ENCODE measurements around the gene KIF16B.
"Not testable (repeated sequence)": the region's sequence is repeated elsewhere in the genome, so short reads cannot be mapped to it uniquely, and the experiment has no call there.

KIF16B gene

DNA sequence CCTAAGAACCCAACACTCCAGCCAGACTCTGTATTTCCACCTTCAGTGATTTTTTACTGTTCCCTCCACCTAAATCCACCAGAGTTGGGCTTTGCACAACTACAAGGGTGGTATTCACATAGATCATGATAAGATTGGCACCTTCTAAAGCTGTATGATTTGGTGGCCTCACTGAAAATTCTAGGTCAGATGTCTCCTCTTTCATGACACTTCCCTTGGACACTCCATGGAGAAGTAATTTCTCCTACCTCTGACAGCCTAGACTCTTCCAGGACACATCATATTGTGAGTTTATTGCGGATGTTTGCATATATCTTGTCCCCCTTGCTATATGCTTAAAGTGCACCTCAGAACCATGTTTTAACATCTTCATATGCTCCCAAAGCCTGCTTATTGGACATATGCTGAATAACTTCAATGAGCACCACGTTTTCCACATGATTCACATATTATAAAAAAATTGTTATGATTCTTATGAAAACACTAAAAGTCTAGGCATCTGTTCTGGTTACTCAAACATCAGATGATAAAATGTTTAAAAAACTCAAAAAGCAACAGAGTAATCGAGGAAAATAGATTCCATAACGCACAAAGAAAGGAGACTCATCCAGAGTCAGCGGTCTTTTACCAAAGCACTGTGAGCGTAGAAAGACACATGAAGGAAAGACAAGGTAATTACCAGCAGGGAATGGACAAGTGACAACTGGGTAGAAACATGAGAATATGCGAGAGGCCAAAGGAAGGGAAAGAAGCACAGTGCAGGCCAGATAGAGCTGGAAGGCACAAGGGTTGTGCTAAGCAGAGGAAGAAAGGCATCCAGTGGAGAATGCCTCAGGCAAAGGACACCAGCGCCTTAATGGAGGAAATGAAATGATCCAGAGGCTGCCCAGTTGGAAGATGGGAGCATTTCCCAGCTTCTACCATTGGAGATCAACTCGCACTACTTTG lies 46.5 kb downstream of the KIF16B start:
- in situ Hi-C loops (cut with MboI; ENCODE audit: low sequenced_read_pairs), result no loop called here

DNA sequence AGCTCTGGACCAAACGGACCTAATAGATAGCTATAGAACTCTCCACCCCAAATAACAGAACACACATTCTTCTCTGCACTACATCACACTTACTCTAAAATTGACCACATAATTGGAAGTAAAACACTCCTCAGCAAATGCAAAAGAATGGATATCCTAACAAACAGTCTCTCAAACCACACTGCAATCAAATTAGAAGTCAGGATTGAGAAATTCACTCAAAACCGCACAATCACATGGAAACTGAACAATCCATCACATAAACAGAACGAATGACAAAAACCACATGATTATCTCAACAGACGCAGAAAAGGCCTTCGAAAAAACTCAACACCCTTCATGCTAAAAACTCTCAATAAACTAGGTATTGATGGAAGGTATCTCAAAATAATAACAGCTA lies 50.6 kb downstream of the KIF16B start:
- in situ Hi-C loops (cut with MboI; ENCODE audit: low sequenced_read_pairs), result not testable (repeated sequence)

DNA sequence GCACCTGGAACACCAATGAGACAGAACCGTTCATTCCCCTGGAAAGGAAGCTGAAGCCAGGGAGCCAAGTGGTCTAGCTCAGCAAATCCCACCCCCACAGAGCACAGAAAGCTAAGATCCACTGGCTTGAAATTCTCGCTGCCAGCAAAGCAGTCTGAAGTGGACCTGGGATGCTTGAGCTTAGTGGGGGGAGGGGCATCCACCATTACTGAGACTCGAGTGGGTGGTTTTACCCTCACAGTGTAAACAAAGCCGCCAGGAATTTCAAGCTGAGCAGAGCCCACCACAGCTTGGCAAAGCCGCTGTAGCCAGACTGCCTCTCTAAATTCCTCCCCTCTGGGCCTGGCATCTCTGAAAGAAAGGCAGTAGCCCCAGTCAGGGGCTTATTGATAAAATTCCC lies 53.1 kb downstream of the KIF16B start:
- in situ Hi-C loops (cut with MboI; ENCODE audit: low sequenced_read_pairs), result no loop called here

DNA sequence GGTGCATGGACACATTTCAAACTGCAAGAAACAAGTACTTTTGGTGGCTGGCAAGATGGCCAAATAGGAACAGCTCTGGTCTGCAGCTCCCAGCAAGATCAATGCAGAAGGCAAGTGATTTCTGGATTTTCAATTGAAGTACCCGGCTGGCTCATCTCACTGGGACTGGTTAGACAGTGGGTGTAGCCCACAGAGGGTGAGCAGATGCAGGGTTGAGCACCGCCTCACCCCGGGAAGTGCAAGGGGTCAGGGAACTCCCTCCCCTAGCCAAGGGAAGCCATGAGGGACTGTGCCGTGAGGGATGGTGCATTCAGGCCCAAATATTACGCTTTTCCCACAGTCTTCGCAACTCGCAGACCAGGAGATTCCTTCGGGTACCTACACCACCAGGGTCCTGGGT lies 53.6 kb downstream of the KIF16B start:
- in situ Hi-C loops (cut with MboI; ENCODE audit: low sequenced_read_pairs), result not testable (repeated sequence)

DNA sequence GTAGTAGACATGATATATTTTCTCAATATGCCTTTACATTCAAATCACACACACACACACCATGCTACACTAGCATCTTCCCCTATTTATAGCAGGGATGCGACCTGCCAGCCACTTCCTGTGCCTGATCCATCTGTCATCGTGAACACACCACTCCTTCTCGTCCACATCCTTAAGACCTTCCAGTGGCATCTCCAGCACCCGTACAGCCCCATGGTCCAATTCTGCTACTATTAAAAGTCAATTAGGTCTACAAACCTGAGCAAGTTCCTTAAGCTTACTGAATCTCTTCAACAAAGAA lies 54.5 kb downstream of the KIF16B start:
- in situ Hi-C loops (cut with MboI; ENCODE audit: low sequenced_read_pairs), result no loop called here

DNA sequence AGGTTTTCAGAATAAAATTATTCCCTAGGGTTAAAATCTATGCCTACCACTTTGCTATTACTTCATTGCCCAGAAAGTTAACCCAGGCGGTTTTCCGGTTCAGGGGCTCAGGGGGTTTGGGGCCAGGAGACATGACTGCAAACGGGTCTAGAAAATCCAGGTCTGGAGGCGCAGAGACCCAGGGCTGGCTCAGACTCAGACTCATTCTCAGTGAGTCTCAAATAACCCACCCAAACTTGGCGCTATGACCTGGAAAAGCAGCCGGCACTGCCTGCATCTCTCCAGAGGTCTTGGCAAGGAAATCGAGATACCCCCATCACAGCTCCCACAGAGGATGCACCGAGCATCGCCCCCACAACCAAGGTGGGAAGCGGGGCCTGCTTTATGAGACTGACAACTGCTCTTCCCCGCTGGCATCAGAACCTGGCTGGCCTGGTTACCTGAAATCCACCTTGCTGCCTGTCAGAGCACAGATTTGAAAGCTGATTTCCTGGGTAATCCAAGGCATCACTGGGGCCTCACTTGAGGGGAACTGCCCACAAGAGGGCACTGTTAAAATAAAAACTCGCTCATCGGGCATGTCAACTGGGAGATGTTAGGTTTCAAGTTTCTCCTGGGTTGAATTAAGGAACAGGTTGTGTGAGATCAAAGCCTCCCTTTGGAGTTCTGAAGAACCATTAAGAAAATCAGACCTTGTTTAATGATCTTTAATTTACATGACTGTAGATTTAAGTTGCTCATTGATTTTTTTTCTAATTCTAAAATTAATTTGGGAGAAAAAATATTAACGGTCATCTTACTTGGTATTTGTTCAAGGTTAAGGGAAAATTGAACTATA lies 55.1 kb downstream of the KIF16B start:
- in situ Hi-C loops (cut with MboI; ENCODE audit: low sequenced_read_pairs), result no loop called here

DNA sequence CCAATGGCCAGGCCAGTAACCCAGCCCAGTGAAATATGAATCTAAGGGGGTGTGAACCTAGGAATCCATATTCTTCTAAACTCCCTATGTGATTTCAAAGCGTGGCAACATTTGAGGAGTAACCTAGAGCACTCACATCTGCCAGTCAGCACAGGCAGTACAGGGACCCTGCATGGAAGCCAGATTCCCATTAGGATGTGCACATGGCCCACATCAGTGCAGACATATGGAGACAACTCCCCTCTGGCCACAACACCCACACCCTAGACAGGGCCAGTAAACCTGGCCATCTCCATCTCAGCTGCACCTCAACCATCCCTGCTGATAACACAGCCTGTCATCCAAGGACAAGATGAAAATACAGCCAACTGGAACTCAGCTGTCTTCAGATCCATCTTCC lies 56.5 kb downstream of the KIF16B start:
- in situ Hi-C loops (cut with MboI; ENCODE audit: low sequenced_read_pairs), result no loop called here

DNA sequence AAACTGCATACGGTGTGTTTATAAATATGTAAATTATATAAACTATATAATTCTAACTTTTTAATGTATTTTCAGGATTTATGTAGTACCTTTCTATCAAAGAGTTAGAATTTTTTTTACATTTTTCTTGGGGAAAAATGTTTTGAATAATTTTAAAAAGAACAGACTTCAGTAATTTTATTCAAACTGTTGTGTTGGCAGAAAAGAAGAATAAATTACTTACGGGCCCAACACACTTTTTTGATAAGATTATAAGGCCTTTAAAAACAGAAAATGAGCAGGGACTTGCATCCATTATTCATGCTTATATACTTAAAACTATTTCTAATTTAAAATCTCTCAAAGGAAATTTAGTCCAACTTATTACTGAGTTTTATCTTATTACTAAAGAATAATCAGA lies 58.2 kb downstream of the KIF16B start:
- in situ Hi-C loops (cut with MboI; ENCODE audit: low sequenced_read_pairs), result no loop called here

DNA sequence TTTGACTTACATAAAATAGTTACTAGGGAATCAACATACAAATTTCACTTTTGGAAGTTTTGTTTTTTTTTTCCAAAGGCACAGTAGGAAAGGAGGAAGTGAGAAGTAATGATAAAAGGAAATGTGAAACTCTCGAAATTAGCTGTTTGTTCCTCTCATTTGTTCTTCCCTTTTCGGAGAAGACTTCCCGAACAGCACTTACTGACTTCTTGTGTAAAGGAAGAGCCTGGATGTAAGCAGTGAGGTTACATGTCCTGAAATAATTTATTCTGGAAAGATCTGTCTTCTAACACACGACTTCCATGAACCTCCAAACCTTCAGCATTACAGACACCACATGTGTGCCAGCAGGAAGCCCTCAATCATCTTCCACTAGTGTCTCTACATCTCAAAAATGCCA lies 59.1 kb downstream of the KIF16B start:
- in situ Hi-C loops (cut with MboI; ENCODE audit: low sequenced_read_pairs), result no loop called here

DNA sequence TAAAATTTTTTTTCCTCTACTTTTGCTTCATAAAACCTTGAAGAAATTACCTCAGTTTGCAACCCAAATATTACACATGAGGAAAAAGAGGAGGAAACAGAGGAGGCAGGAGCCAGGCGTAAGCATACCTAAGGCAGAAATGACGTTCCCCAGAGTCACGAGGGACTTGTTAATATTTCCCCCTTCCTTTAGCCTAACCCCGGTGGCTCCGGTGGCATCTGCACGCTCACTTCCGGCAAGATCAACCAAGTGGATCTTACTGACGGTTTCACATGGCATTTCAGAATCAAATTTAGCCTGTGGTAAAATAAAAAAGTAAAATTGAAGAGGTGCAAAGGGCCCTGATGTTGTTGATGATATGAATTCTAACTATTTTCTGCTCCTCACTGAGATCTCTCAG lies 67.4 kb downstream of the KIF16B start:
- in situ Hi-C loops (cut with MboI; ENCODE audit: low sequenced_read_pairs), result no loop called here

DNA sequence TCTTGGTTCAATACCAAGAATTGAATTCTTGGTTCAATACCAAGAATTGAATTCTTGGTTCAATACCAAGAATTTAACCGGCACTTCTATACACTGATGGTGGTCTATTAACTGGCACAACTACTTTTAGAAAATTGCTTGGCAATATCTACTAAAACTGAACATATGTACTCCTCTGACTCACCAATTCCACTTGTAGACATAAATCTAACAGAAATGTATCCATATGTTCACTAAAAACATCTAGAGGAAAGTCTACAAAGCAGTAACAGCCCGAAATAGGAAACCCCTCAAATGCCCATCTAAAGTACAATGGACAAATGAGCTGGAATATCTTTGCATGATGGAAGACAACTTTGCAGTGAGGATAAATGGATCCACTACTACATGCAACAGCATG lies 71.9 kb downstream of the KIF16B start:
- in situ Hi-C loops (cut with MboI; ENCODE audit: low sequenced_read_pairs), result no loop called here

DNA sequence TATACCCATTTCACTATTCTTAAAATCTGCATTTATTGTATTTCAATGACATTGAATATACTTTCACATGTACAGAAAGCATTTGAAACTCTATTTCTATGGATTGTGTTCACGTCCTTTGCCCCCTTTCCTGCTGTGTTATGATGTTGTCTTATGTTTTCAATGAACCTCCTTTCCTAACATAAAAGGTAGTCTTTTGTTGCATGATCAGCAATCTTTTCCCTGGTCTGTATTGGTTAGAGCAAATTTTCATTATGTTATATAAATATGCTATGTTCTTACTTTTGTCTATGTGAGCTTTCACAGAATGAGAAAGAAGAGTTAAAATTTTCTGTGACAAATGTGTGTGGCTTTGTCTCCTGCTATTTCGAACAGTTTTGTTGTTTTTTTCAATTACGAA lies 73.1 kb downstream of the KIF16B start:
- in situ Hi-C loops (cut with MboI; ENCODE audit: low sequenced_read_pairs), result no loop called here

DNA sequence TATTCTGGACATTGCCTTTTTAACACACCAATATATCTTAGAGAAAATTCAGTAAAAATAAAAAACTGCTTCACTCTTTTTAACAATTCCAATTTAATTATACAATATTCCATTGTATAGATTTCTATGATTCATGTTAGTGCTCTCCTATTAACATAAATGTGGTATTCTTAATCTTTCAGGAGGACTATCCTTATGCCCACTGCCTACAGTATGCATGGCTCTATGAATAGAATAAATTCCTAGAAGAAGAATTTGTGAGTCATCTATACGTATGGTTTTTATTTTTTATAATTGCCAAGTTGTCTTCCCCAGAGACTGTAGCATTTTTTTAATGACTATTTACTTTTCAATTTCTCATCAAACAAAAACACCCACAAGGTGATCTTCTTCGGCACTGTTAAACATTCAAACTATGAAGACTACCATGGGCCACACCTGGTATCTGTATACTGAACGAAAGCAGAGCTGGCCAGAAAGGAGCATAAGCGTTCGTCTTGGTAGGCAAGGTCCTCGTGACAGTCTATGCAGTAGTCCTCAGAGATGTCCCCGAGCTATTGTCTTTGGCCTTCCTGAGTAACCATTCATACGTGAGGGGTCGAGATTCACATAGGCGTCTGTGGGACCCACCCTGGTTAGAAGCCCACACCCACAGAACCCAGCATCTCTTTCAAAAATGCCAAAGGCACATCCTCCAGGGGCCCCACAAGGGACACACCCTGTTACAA lies 74.6 kb downstream of the KIF16B start:
- in situ Hi-C loops (cut with MboI; ENCODE audit: low sequenced_read_pairs), result no loop called here

DNA sequence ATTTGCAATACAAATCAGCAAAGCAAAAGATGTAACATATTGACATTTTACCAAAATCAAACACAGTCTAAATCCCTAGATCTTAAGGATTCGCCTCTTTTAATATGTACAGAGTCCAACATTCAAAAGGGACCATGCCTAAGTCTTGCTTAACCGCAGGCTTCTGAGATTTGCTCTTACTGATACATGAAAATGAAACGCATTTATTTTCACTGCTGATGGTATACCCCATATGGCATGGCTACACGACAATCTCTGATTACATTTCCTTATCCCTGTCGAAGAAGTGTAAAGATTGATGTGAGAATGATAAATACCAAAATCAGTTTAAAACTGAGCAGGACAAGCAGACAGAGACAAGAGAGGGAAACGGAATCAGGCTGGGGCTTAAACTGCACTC lies 75.4 kb downstream of the KIF16B start:
- in situ Hi-C loops (cut with MboI; ENCODE audit: low sequenced_read_pairs), result no loop called here

DNA sequence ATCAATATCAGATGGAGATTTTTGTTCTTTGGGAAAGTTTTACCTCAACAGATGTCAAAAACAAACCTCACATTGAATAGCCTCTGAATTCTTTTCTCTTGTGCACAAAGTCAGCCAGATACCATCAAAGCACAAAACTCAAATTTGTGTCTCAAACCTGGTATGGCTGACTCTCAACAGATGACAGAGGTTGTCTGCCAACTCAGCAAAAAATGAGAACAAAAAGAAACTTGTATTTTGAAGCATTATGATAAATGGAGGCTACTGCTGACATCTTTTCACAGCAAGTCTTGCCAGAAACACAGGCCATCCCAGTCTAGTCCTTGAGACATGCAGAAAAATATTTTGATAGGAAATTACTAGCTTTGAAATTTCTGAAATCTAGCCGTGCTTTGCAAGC lies 79.8 kb downstream of the KIF16B start:
- in situ Hi-C loops (cut with MboI; ENCODE audit: low sequenced_read_pairs), result no loop called here

DNA sequence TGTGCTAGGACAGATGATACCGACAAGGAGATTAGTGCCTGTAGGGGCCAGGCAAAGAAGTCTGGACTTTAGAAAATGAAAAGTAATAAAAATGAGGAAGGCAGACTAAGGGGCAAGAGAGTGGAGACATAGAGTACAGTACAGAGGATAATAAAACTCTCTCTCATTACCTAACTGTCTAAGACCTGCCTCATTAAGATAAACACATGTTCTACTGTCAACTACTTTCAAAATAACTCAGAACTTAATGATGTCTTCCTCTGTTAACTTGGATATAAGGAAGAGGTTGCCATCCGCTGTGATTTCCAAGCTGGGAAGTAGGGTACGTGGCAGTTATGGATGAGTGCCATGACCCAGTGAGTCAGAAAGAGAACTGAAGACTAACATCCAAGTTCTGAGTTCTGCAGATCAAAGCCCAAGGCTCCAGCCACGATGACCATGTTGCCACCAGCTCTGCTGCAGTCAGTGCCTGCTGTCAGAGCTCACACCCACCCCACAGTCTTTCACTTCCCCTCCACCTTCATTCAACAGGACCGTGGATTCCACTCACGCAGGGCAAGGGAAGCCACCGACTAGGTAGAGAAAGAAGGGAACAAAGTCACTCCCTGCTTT lies 81.8 kb downstream of the KIF16B start:
- in situ Hi-C loops (cut with MboI; ENCODE audit: low sequenced_read_pairs), result no loop called here

DNA sequence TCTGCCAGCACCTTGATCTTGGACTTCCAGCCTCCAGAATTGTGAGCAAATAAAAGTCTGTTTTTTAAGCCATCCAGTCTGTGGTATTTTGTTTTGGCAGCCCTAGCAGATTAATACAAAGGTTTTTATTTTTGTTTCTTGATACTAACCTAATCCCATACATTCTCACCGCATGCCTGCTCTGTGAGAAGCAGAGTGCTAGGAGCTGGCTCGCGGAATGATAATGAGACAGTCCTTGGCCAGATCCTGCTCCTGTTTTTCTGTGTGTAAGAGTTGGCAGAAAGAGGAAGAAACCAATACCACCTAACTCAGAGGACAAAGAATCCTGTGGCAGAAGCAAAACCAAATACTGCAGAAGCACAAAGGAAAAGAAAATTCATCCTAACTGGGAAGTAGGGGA lies 82.6 kb downstream of the KIF16B start:
- in situ Hi-C loops (cut with MboI; ENCODE audit: low sequenced_read_pairs), result no loop called here

DNA sequence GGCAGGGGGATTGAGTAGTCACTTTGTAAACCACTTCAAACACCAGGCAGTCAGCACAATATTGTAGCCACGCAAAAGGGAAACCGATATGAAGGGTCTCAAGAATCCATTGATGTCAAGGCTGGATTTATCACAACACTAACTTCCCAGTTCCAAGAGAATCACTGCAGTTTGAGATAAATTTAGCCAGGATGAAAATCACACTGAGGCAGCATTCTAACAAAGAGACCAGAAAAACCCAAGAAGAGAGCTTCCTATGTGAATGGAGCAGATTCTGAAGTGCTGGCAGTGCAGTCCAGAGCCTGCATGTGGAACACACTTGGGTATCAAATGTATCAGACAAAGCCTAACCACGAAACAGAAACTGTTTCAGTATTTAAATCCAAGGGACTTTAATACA lies 84.6 kb downstream of the KIF16B start:
- in situ Hi-C loops (cut with MboI; ENCODE audit: low sequenced_read_pairs), result no loop called here

DNA sequence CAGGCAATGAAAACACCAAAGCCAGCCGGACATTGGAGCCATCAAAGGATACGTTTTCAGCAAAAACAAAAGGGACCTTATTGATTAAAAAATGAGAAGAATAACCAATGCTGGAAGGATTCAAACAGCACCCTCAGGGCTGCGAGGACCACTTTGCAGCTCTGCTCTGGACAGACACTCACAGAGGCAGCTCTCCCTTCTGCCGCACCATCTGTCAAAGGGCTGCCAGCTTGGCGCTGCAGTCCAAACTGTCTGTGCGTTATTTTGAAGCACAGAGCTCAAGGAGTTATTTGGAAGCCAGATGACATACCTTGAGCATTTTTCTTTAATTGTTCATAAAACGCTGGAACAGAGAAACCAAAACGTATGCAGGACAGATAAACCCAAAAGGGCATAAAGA lies 85.2 kb downstream of the KIF16B start:
- in situ Hi-C loops (cut with MboI; ENCODE audit: low sequenced_read_pairs), result no loop called here

DNA sequence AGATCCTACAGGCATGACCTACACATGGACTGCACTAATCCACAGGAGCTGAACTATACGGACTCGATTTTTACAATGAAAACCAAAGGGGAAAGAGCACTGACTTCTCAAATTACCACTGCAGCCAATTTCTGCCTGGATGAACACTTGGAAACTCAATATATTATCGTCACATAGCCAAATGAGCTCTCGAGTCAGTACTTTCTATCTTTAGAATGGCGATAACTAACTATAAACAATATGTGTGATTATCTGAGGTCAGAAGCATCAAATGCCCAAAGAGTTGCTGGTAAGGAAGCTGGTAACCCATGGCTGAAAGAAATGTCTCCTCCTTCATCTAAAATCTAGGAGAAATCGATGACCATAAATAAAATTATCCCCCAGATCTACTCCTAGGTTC lies 86.7 kb downstream of the KIF16B start:
- in situ Hi-C loops (cut with MboI; ENCODE audit: low sequenced_read_pairs), result no loop called here

DNA sequence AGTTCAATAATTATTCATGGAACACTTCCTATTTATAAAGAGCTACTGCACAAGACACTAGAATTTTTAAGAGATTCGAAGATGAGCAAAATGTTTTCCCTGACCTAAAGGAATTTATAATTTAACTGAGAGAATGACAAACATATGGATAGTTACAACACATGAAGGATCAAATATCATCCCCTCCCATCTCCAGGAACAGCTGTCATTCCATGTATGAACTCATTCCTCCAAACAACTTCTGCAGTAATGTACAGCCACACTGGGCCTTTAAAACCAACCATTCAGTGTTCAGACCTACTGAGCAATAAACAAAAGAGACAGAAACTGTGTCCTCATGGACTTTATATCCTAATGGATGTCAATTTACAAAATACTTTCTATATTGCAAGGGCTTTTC lies 87.8 kb downstream of the KIF16B start:
- in situ Hi-C loops (cut with MboI; ENCODE audit: low sequenced_read_pairs), result no loop called here
